Measurements from ENCODE around the gene RBMS1.

The RBMS1 gene

GRCh38 chr2:160251569-160251968 is 242.0 kb downstream of the RBMS1 start:
- Histone ChIP-seq H2AFZ (ENCODE audit: low read depth, low read length) (no peak overlapping the region), H3K27me3 (ENCODE audit: low read depth, low read length) (peaks cover 8% of the 10 kb centered on the region; the same call in 1 of the 2 replicates), H3K9me3 (ENCODE audit: insufficient read depth, low read length) (no peaks in the 10 kb centered on the region), H3K9ac (ENCODE audit: low read length) (no peak overlapping the region), H3K4me2 (ENCODE audit: low read length) (no peak overlapping the region), H3K4me1 (ENCODE audit: low read length) (peaks cover 15% of the 10 kb centered on the region), H4K20me1 (ENCODE audit: insufficient read depth, low read length) (no peaks in the 10 kb centered on the region), H3K36me3 (replicated peaks; ENCODE audit: low read depth, low read length) (no peaks in the 10 kb centered on the region), H3K79me2 (ENCODE audit: low read length) (no peaks in the 10 kb centered on the region), H3K4me3 (ENCODE audit: low read length) (no peak overlapping the region), H3K27ac (ENCODE audit: low read length) (no peak overlapping the region)
- TF ChIP-seq, protein P1, sequence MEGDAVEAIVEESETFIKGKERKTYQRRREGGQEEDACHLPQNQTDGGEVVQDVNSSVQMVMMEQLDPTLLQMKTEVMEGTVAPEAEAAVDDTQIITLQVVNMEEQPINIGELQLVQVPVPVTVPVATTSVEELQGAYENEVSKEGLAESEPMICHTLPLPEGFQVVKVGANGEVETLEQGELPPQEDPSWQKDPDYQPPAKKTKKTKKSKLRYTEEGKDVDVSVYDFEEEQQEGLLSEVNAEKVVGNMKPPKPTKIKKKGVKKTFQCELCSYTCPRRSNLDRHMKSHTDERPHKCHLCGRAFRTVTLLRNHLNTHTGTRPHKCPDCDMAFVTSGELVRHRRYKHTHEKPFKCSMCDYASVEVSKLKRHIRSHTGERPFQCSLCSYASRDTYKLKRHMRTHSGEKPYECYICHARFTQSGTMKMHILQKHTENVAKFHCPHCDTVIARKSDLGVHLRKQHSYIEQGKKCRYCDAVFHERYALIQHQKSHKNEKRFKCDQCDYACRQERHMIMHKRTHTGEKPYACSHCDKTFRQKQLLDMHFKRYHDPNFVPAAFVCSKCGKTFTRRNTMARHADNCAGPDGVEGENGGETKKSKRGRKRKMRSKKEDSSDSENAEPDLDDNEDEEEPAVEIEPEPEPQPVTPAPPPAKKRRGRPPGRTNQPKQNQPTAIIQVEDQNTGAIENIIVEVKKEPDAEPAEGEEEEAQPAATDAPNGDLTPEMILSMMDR (IDR thresholded peaks at IDR 0.05; ENCODE audit: low read depth, low read length): no peak
- no peak for TF ChIP-seq EZH2phosphoT487 (IDR thresholded peaks at IDR 0.05; ENCODE audit: low read depth)

GRCh38 chr2:160249876-160250275 is 243.7 kb downstream of the RBMS1 start:
- no peak overlapping the region for H3K9ac ChIP-seq (ENCODE audit: low read length)
- H3K4me3 ChIP-seq (ENCODE audit: low read length): no peak overlapping the region
- H3K27me3 ChIP-seq (ENCODE audit: low read depth, low read length): peaks cover 8% of the 10 kb centered on the region; the same call in 1 of the 2 replicates
- H3K36me3 ChIP-seq (replicated peaks; ENCODE audit: low read depth, low read length): no peaks in the 10 kb centered on the region
- TF ChIP-seq EZH2phosphoT487 (IDR thresholded peaks at IDR 0.05; ENCODE audit: low read depth): no peak
- TF ChIP-seq, protein P1 (IDR thresholded peaks at IDR 0.05; ENCODE audit: low read depth, low read length): no peak
- no peaks in the 10 kb centered on the region for H3K79me2 ChIP-seq (ENCODE audit: low read length)
- no peaks in the 10 kb centered on the region for H4K20me1 ChIP-seq (ENCODE audit: insufficient read depth, low read length)
- no peak overlapping the region for H2AFZ ChIP-seq (ENCODE audit: low read depth, low read length)
- H3K9me3 ChIP-seq (ENCODE audit: insufficient read depth, low read length): no peaks in the 10 kb centered on the region
- no peak overlapping the region for H3K4me2 ChIP-seq (ENCODE audit: low read length)
- H3K27ac ChIP-seq (ENCODE audit: low read length): no peak overlapping the region
- H3K4me1 ChIP-seq (ENCODE audit: low read length): peaks cover 15% of the 10 kb centered on the region

DNA sequence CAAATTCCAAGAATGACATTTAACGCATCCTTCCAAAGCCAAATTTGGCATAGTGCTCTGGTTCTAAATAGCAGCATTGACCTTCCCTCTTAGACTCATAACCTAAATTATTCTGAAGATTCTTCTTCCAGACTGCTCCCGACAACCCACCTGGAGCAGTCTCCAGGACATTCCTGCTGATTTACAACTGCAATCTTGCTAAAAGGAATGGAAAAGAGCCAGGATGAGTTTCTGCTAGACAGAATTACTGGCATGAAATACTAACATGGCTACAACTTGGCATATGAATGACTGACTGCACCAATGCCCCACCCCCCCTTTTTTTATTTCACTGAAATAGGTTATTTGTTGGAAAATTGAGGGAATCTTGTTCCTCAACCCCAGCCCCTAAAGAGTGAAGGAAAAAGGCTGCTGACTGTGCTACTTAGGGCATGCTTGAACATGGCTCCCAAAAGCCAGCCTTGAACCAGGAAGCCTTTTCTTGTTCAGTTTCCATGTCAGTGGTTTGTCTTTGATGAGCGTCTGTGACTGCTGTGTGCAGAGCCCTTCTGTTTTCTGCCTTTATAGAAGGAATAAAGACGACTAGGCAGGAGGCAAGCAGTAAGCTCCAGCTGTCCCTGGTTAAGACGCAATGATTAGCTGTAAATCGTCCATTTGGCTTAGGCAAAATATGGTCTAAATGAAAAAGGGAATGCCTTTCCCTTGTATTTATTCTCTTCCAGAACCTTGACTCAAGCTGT is 246.1 kb downstream of the RBMS1 start:
- Histone ChIP-seq H3K4me3 (ENCODE audit: low read length) (no peak overlapping the region), H3K4me1 (ENCODE audit: low read length) (peaks cover 9% of the 10 kb centered on the region), H2AFZ (ENCODE audit: low read depth, low read length) (no peak overlapping the region), H3K79me2 (ENCODE audit: low read length) (no peaks in the 10 kb centered on the region), H3K4me2 (ENCODE audit: low read length) (no peak overlapping the region), H3K36me3 (replicated peaks; ENCODE audit: low read depth, low read length) (no peaks in the 10 kb centered on the region), H3K9ac (ENCODE audit: low read length) (no peak overlapping the region), H3K27me3 (ENCODE audit: low read depth, low read length) (peaks cover 8% of the 10 kb centered on the region; the same call in 1 of the 2 replicates), H4K20me1 (ENCODE audit: insufficient read depth, low read length) (no peaks in the 10 kb centered on the region), H3K27ac (ENCODE audit: low read length) (no peak overlapping the region), H3K9me3 (ENCODE audit: insufficient read depth, low read length) (no peaks in the 10 kb centered on the region)
- TF ChIP-seq EZH2phosphoT487 (IDR thresholded peaks at IDR 0.05; ENCODE audit: low read depth): no peak
- TF ChIP-seq, protein P1 (IDR thresholded peaks at IDR 0.05; ENCODE audit: low read depth, low read length): no peak

DNA sequence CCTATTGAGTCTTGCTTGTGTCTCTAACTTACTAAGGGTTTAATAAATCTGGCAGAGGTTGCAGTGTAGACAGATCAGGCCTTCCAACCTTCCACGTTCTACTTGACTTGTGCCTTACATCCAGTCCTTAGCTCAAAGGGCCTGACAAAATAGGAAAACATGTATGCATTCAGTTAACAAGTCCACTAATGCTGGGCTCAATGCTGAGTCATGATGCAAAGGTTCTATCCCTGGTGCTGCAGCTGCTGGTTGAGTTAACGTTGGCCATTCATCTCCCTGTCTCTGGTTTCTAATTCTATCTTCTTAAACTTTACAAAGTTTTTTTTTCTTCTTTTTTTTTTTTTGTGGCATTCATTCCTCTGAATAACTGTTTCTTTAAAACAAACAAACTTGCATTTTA is 247.3 kb downstream of the RBMS1 start:
- TF ChIP-seq, protein P1 (IDR thresholded peaks at IDR 0.05; ENCODE audit: low read depth, low read length): no peak
- no peak for TF ChIP-seq EZH2phosphoT487 (IDR thresholded peaks at IDR 0.05; ENCODE audit: low read depth)
- no peak overlapping the region for H2AFZ ChIP-seq (ENCODE audit: low read depth, low read length)
- H3K4me1 ChIP-seq (ENCODE audit: low read length): peaks cover 8% of the 10 kb centered on the region
- H3K9ac ChIP-seq (ENCODE audit: low read length): no peak overlapping the region
- no peak overlapping the region for H3K4me3 ChIP-seq (ENCODE audit: low read length)
- no peak overlapping the region for H3K4me2 ChIP-seq (ENCODE audit: low read length)
- H3K9me3 ChIP-seq (ENCODE audit: insufficient read depth, low read length): no peaks in the 10 kb centered on the region
- no peaks in the 10 kb centered on the region for H3K36me3 ChIP-seq (replicated peaks; ENCODE audit: low read depth, low read length)
- H3K79me2 ChIP-seq (ENCODE audit: low read length): no peaks in the 10 kb centered on the region
- no peak overlapping the region for H3K27ac ChIP-seq (ENCODE audit: low read length)
- peaks cover 8% of the 10 kb centered on the region; the same call in 1 of the 2 replicates for H3K27me3 ChIP-seq (ENCODE audit: low read depth, low read length)
- no peaks in the 10 kb centered on the region for H4K20me1 ChIP-seq (ENCODE audit: insufficient read depth, low read length)

Data from OCI-LY3 (cell line).